Measurements from ENCODE around the gene C6orf136. TPM values are rescaled to one million over a fixed set of nuclear protein-coding genes. Genes with fewer than 3 reads are reported as not detected.
"Not testable (repeated sequence)": the region's sequence is repeated elsewhere in the genome, so short reads cannot be mapped to it uniquely, and the experiment has no call there.

The C6orf136 gene, protein sequence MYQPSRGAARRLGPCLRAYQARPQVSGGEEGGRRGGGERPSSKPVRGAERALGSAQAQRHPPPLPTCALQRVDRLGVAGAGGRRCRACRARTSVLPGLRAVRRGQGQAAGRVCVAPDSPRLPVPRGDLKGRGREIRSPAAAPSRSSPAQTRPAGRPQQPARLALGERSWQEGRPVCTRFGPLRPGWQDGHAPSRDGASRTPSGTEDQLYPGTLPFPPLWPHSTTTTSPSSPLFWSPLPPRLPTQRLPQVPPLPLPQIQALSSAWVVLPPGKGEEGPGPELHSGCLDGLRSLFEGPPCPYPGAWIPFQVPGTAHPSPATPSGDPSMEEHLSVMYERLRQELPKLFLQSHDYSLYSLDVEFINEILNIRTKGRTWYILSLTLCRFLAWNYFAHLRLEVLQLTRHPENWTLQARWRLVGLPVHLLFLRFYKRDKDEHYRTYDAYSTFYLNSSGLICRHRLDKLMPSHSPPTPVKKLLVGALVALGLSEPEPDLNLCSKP
- total RNA-seq (2014; rRNA removed; shearing (Covaris generic)) (2.4 and 4.6 TPM in 2 replicates), polyA plus RNA-seq (2016; fragmentation: Nextera tagmentation; extraction: Ambion mirVana) (8.6 and 10.6 TPM in 2 replicates)

DNA sequence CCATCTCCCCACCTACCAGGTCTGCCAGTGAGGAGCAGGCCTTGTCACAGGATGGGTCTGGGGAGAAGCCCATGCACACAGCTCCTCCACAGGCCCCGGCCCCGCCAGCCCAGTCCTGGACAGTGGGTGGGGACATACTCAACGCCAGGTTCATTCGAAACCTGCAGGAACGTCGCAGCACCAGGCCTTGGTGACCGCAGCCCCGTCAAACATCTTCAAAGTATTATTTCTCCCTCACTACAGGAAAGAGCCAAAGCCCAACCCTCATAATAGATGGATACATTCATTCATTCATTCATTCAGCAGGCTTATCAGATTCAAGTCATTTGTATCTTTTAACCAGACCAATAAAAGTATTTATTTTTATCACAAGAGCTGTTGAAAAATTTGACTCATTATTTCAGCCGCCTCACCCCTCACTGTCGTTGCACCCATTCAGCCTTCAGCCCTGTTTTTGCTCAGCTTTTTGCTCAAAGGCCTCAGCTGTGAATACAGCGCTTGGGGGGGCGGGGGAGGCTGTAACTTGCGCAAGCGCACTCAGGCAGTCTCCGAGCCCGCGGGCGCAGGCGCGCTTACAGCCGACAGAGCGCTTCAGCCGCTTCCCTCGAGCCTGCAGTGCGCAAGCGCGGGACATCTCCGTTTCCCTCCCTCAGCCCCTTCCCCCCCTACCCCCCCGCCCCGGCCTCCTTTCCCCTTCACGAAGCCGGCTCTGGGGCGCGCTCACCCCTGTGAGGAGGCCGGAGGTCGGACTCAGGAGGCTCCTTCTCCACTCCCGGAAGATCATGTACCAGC, at the start of gene C6orf136:
Gene C6orf136 (plus strand): TSS at position 684 of the 792 bp plus-strand sequence. CDS start 99 bp downstream, at position 783.
- H4K20me1 ChIP-seq (ENCODE audit: insufficient read depth), result no peaks in the 10 kb centered on the region
- peak within 1 kb of the TSS; percentile 78 for H3K9ac ChIP-seq
- in situ Hi-C loops (cut with MboI), result no loop called here
- no peaks in the 10 kb centered on the region for H3K9me2 ChIP-seq (ENCODE audit: insufficient read depth)
- peak within 1 kb of the TSS; percentile 86 for H3K4me2 ChIP-seq (ENCODE audit: unreplicated experiment)
- WGBS, 2 experiments (ENCODE audit: low coverage in 1 of 2, low lambda C conversion rate in 2 of 2, missing lambda C conversion rate in 2 of 2), result 14 to 24% methylated on average over 16 to 37 of the region's 37 CpGs
- peak within 1 kb of the TSS; percentile 36 for H3K27ac ChIP-seq
- H3K79me2 ChIP-seq (ENCODE audit: insufficient read depth), result peaks cover 47% of the 10 kb centered on the region
- no peaks in the 10 kb centered on the region for H3K9me3 ChIP-seq (ENCODE audit: low read depth)
- no peaks in the 10 kb centered on the region for H3K27me3 ChIP-seq (replicated peaks; ENCODE audit: insufficient read depth)
- H3K4me1 ChIP-seq (ENCODE audit: insufficient read depth), result 0 out of 2 replicates have a peak, but pooled peaks cover 4% of the 10 kb centered on the region
- H3K4me3 ChIP-seq, result peak within 1 kb of the TSS; percentile 79
- no peak for TF ChIP-seq EZH2phosphoT487 (IDR thresholded peaks at IDR 0.05; ENCODE audit: insufficient read depth, low read depth)
- no peak for TF ChIP-seq EZH2 (IDR thresholded peaks at IDR 0.05; ENCODE audit: insufficient read depth, poor library complexity, severe bottlenecking)
- DNase-seq, result peak; percentile 96
- H2AFZ ChIP-seq, result peak within 1 kb of the TSS; percentile 82
- H3F3A ChIP-seq (ENCODE audit: insufficient read depth), result peaks cover 4% of the 10 kb centered on the region; the same call in 1 of the 2 replicates
- H3K36me3 ChIP-seq (ENCODE audit: low read depth), result 0 out of 2 replicates have a peak, but pooled peaks cover 2% of the 10 kb centered on the region

DNA sequence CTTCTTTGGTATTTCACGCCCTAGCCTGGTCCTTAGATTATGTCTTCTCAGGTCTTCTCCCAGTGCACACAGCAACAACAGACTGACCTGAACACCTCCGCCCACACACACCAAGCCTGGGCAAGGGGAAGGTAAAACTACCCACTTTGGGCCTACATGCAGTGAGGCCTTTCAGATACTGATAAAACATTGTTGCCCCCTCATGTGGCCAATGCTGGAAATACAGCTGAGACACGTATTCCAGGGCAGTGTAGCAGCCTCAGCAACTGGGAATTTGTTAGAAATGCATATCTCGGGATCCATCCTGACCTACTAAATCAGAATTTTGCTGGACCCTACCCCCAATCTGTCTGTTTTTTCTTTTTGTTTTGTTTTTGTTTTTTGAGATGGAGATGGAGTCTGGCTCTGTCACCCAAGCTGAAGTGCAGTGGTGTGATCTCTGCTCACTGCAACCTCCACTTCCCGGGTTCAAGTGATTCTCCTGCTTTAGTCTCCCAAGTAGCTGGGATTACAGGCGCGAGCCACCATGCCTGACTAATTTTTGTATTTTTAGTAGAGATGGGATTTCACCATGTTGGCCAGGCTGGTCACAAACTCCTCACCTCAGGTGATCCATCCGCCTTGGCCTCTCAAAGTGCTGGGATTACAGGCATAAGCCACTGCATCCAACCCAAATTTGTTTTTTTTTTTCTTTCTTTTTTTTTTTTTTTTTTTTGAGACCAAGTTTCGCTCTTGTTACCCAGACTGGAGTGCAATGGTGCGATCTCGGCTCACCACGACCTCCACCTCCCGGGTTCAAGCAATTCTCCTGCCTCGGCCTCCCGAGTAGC, 49.4 kb upstream of the C6orf136 start:
- DNase-seq, result peak; percentile 84
- in situ Hi-C loops (cut with MboI); H3K79me2 ChIP-seq (ENCODE audit: insufficient read depth); H3K4me3 ChIP-seq; H3K9me3 ChIP-seq (ENCODE audit: low read depth); H2AFZ ChIP-seq; H3K4me2 ChIP-seq (ENCODE audit: unreplicated experiment); H4K20me1 ChIP-seq (ENCODE audit: insufficient read depth); H3K9me2 ChIP-seq (ENCODE audit: insufficient read depth); H3K27me3 ChIP-seq (replicated peaks; ENCODE audit: insufficient read depth); H3K4me1 ChIP-seq (ENCODE audit: insufficient read depth): not testable (repeated sequence)
- peak overlapping the region; percentile 28; the same call in 1 of the 2 replicates for H3K27ac ChIP-seq
- H3F3A ChIP-seq (ENCODE audit: insufficient read depth), result peaks cover 70% of the 10 kb centered on the region
- peaks cover 22% of the 10 kb centered on the region; the same call in 1 of the 2 replicates for H3K36me3 ChIP-seq (ENCODE audit: low read depth)
- 73 to 74% methylated on average over 15 of the region's 15 CpGs for WGBS, 2 experiments (ENCODE audit: low coverage in 1 of 2, low lambda C conversion rate in 2 of 2, missing lambda C conversion rate in 2 of 2)
- 0 out of 2 replicates have a peak overlapping the region, but pooled peaks have one; percentile 17 for H3K9ac ChIP-seq

DNA sequence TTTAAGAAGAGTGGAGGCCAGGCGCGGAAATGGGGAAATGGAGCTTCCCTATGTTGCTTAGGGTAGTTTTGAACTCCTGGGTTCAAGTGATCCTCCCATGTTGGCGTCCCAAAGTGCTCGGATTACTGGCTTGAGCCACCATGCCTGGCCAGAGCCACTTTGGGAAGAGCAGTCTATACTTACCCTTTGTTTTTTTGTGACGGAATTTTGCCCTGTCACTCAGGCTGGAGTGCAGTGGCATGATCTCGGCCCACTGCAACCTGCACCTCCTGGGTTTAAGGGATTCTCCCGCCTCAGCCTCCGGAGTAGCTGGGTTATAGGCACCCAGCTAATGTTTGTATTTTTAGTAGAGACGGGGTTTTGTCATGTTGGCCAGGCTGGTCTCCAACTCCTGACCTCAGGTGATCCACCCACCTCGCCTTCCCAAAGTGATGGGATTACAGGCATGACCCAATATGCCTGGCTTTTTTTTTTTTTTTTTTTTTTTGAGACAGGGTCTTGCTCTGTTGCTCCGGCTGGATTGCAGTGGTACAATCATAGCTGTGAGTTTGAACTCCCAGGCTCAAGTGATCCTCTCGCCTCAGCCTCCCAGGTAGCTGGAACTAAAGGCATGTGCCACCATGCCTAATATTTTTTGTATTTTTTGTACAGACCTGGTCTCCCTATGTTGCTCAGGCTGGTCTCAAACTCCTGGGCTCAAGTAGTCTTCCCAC, 47.9 kb upstream of the C6orf136 start:
- no peak overlapping the region for H3K4me3 ChIP-seq
- 79 to 82% methylated on average over 12 of the region's 12 CpGs for WGBS, 2 experiments (ENCODE audit: low coverage in 1 of 2, low lambda C conversion rate in 2 of 2, missing lambda C conversion rate in 2 of 2)
- peaks cover 32% of the 10 kb centered on the region; the same call in 1 of the 2 replicates for H3K36me3 ChIP-seq (ENCODE audit: low read depth)
- DNase-seq, result no peak
- no peaks in the 10 kb centered on the region for H3K9me2 ChIP-seq (ENCODE audit: insufficient read depth)
- H2AFZ ChIP-seq, result no peak overlapping the region
- H3K27me3 ChIP-seq (replicated peaks; ENCODE audit: insufficient read depth), result no peaks in the 10 kb centered on the region
- no peaks in the 10 kb centered on the region for H3K9me3 ChIP-seq (ENCODE audit: low read depth)
- in situ Hi-C loops (cut with MboI), result no loop called here
- H3K79me2 ChIP-seq (ENCODE audit: insufficient read depth), result no peaks in the 10 kb centered on the region
- H3F3A ChIP-seq (ENCODE audit: insufficient read depth), result peaks cover 82% of the 10 kb centered on the region
- H3K4me1 ChIP-seq (ENCODE audit: insufficient read depth), result no peaks in the 10 kb centered on the region
- H3K27ac ChIP-seq, result no peak overlapping the region
- TF ChIP-seq EZH2phosphoT487 (IDR thresholded peaks at IDR 0.05; ENCODE audit: insufficient read depth, low read depth) (no peak), EZH2 (IDR thresholded peaks at IDR 0.05; ENCODE audit: insufficient read depth, poor library complexity, severe bottlenecking) (no peak)
- no peak overlapping the region for H3K9ac ChIP-seq
- H4K20me1 ChIP-seq (ENCODE audit: insufficient read depth), result no peaks in the 10 kb centered on the region
- no peak overlapping the region for H3K4me2 ChIP-seq (ENCODE audit: unreplicated experiment)
